ENCODE data around the gene VPS33A. TPM values are rescaled to one million over a fixed set of nuclear protein-coding genes. Genes with fewer than 3 reads are reported as not detected.

The VPS33A gene
- total and polyA plus RNA-seq, 2 of the 13 experiments (the other 11 are each of a cell fraction or from before 2014, with no cell fraction given): 11.0 to 43.6 TPM

GRCh38 chr12:122266230-122266901, at the start of gene VPS33A (continued):
- TF ChIP-seq ZNF276 (CRISPR knock-in tag; IDR thresholded peaks at IDR 0.05; ENCODE audit: low read depth) (0 out of 2 replicates have a peak, but pooled peaks have one; percentile 38), ZNF703 (CRISPR knock-in tag; IDR thresholded peaks at IDR 0.05; ENCODE audit: borderline replicate concordance) (no peak; the same call in 1 of the 2 replicates), RERE (CRISPR knock-in tag; IDR thresholded peaks at IDR 0.05; ENCODE audit: low read depth) (peak; percentile 59; the same call in 1 of the 2 replicates), ZNF747 (CRISPR knock-in tag; IDR thresholded peaks at IDR 0.05; ENCODE audit: borderline replicate concordance) (peak; percentile 72; the same call in 1 of the 2 replicates), SMARCE1 (IDR thresholded peaks at IDR 0.05; ENCODE audit: borderline replicate concordance) (no peak), MTF2 (CRISPR knock-in tag; IDR thresholded peaks at IDR 0.05; ENCODE audit: borderline replicate concordance) (peak; percentile 75; the same call in 1 of the 2 replicates), ZNF891 (CRISPR knock-in tag; IDR thresholded peaks at IDR 0.05) (peak; percentile 48; the same call in 1 of the 2 replicates), CSRNP2 (CRISPR knock-in tag; conservative IDR thresholded peaks at IDR 0.05; ENCODE audit: low read depth) (no peak), TFAP4 (IDR thresholded peaks at IDR 0.05; ENCODE audit: borderline replicate concordance, low read depth) (peak; percentile 37; the same call in 1 of the 2 replicates), ZNF343 (CRISPR knock-in tag; IDR thresholded peaks at IDR 0.05) (0 out of 2 replicates have a peak, but pooled peaks have one; percentile 73), AKAP8 (CRISPR knock-in tag; IDR thresholded peaks at IDR 0.05) (peak; percentile 63; the same call in 1 of the 2 replicates), SALL1 (CRISPR knock-in tag; IDR thresholded peaks at IDR 0.05) (peak; percentile 93), ZNF589 (CRISPR knock-in tag; conservative IDR thresholded peaks at IDR 0.05) (peak; percentile 92; the same call in 1 of the 2 replicates), ZNF513 (CRISPR knock-in tag; conservative IDR thresholded peaks at IDR 0.05) (no peak), ZNF83 (CRISPR knock-in tag; IDR thresholded peaks at IDR 0.05; ENCODE audit: borderline replicate concordance) (peak; percentile 87; the same call in 1 of the 2 replicates), ZNF782 (CRISPR knock-in tag; IDR thresholded peaks at IDR 0.05; ENCODE audit: borderline replicate concordance) (peak; percentile 56; the same call in 1 of the 2 replicates)

Data from HepG2 (cell line).